SK-N-SH treated with all-trans-retinoic acid at 6 μM for 48 hours (cell line): ENCODE measurements around the gene GSTM3.

ENCODE experiments used
- BACH2 ChIP-seq: fragments of 250-450 bp; sonication (Bioruptor Pico); IDR thresholded peaks from 2 replicates; pipeline ENCODE4 v1.9.0; 2021; ENCODE audit warnings: mild to moderate bottlenecking, borderline replicate concordance
- CREB5 ChIP-seq: fragments of 250-450 bp; sonication (Bioruptor Pico); IDR thresholded peaks from 2 replicates; pipeline ENCODE4 v1.5.1; 2020; ENCODE audit warnings: low read depth, mild to moderate bottlenecking, moderate library complexity
- PATZ1 ChIP-seq: fragments of 250-450 bp; sonication (Bioruptor Pico); IDR thresholded peaks from 2 replicates; pipeline ENCODE4 v1.8.0; 2020; ENCODE audit warnings: mild to moderate bottlenecking, moderate library complexity, borderline replicate concordance
- RARB ChIP-seq: fragments of 250-450 bp; sonication (Bioruptor Pico); IDR thresholded peaks from 2 replicates; pipeline ENCODE4 v1.8.0; 2021; ENCODE audit warnings: mild to moderate bottlenecking, moderate library complexity
- ZFP3 ChIP-seq: fragments of 250-450 bp; sonication (Bioruptor Pico); IDR thresholded peaks from 2 replicates; pipeline ENCODE4 v1.5.0; 2020; ENCODE audit warnings: mild to moderate bottlenecking, moderate library complexity
- ZNF70 ChIP-seq: fragments of 450-650 bp; formaldehyde crosslinking; IDR thresholded peaks from 2 replicates; pipeline ENCODE4 v1.5.0; 2020; ENCODE audit warnings: mild to moderate bottlenecking, moderate library complexity

- no peak for TF ChIP-seq PATZ1 (CRISPR knock-in tag)
- TF ChIP-seq CREB5 (CRISPR knock-in tag) = no peak
- no peak for TF ChIP-seq BACH2 (CRISPR knock-in tag)
- TF ChIP-seq RARB = no peak
- no peak for TF ChIP-seq ZNF70 (CRISPR knock-in tag)
- no peak for TF ChIP-seq ZFP3 (CRISPR knock-in tag)
Observed at GRCh38 chr1:109739738-109740614, 862 bp downstream of the GSTM3 start.
